ENCODE measurements around the gene ALK.

The ALK gene

GRCh38 chr2:29308366-29308765 is 613.0 kb downstream of the ALK start:
- DNase-seq: no peak

GRCh38 chr2:29307519-29307918 is 613.9 kb downstream of the ALK start:
- DNase-seq: no peak

DNA sequence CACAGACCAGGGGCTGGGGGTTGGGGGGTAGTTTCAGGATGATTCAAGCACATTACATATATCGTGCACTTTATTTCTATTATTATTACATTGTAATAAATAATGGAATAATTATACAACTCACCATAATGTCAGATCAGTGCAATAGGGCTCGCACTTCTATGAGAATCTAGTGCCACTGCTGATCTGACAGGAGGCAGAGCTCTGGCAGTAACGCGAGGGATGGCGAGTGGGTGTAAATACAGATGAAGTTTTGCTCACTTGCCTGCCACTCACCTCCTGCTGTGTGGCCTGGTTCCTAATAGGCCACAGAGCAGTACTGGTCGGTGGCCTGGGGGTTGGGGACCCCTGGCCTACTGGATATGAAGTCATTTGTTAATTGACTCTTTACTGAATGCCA is 615.6 kb downstream of the ALK start:
- no peak for DNase-seq

GRCh38 chr2:29304399-29305060 is 616.9 kb downstream of the ALK start:
- DNase-seq: no peak

DNA sequence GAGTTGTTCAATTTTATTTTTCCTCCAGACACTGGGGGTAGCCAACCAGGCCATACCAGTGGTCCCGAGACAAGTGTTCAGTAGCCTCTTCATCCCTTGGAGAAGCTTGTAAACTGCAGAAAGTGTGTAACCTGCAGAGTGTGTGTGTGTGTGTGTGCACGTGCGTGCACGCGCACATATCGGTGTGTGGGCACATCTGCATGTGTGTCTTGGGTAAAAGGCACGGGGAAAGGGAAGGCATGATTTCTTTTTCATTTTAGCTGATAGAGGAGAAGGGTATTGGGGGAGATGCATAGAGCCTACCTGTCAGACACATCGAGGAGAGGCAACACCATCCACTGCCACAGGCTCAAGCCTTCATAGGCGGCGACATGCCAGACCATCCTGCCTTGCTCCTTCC is 624.8 kb downstream of the ALK start:
- DNase-seq: no peak

DNA sequence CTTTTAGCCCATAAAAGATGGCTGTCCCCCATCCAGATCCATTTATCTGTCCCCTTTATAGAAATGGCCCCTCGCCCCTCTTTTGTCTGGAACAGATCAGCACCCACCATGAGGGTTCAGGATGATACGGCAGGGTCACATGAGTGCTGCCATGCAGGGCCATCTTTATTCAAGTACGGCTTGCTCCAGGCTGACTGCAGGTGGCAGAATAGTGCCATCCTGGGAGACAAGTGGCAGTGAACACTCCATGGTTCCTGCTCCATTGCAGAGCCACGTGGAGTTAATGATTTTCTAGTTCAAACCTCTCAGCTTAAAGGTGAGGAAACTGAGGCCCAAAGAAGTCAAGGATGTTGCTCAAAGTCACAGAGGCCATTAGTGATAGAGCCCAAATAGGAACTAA is 625.5 kb downstream of the ALK start:
- DNase-seq: no peak

DNA sequence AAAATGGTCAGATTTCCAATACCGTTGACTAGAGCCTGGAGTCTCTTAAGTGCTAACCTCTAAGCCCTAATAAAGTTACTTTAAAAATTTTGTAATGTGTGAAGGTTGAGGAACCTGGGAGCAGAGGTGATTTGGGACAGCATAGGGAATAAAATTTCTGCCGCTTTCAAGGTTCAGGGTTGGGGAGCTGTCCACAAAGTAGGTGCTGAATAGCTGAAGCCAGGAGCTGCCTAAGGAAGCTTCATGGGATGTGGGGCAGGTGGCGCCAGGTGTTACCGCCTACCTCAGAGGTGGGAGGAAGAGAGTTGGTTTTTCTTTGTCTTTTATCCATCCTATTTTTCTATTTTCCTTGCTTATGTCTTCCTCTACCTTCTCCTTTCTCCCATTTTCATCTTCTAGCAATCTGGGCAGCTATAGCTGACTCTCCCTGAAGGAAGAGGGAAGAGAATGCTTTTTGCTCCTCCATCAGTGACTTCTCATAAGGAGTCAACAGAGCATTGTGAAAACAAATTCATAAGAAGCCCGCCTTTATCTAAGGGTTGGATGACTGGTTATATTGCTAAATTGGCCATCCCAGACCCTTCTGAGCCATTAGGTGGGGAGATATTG is 627.5 kb downstream of the ALK start:
- DNase-seq: no peak

- no peak for DNase-seq
These were observed 630.9 kb downstream of the ALK start for GRCh38 chr2:29290293-29291047.

GRCh38 chr2:29284671-29285070 is 636.7 kb downstream of the ALK start:
- DNase-seq: no peak

DNA sequence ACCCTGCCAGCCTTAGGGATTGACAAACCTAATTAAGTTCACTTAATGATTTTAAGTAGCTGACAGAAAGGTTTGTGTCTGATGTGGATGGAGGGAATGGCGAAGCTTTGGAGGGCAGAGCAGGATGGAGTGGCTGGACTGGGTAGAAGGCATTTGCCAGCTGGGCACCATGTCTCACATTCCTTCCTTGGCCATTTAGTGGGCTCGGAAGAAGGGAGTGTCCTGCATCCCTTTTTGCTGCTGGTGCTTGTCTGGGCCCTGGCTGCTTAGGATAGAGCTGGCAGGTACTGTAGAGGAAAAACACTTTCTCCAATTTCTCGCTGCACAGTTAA is 639.5 kb downstream of the ALK start:
- DNase-seq: no peak

DNA sequence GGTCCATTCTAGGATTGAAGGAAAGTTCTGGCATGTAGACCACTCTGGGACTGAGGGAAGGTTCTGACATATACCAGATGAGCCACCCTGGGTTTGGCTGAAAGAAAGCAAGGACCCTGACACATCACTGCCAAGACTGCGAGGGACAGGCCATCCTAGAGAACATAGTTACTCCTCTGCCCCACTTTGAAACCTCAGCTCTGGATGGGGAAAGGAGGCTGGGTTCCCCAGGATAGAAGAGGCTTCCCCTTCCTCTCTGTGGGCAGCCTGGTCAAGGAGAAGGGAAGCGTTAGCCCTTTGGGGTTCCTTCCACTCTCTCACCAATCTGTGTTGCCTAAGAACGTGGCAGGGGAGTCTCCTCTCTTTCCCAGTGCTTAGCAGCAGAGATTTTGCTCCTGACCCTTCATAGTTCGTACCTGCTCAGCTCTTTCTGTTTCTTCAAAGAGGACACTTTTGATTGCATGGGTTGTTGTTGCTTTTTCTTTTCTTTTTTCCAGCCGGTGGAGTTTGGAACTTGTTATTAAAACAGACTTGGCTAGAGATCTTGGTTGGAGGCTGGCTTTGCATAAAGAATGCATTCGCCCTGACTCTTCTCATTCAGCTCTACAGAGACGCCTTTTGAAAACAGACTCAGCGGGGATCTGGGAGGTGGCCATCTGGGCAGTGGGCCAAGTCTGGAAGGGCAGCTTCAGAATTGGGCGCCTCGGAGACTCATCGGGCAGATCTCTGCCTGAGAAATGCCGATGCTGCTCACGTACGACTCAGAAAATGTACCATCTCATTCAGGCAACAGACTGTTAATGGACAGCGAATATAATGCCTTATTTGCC is 640.1 kb downstream of the ALK start:
- no peak for DNase-seq

- DNase-seq: no peak
These were observed 642.4 kb downstream of the ALK start for GRCh38 chr2:29278966-29279365.

DNA sequence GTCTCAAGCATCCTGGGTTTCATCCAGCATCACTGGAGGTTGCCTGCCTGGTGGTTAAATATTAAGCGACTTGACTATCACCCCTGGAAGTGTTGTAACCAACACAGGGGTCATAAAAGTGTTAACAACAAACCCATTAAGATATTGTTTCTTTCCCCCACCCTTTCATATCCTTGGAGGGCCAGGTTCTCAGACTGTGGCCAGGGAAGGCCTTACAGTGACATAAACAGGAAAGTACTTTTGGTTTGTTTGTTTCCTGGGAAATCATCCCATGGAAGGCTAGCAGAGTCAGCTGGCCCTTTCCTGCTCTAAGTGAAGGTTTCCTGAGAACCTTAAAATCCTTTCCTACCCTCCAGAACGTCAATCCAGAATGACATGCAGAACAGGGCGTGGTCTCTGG is 645.2 kb downstream of the ALK start:
- DNase-seq: no peak

GRCh38 chr2:29275186-29275585 is 646.2 kb downstream of the ALK start:
- DNase-seq: no peak

GRCh38 chr2:29273685-29274611 is 647.4 kb downstream of the ALK start:
- no peak for DNase-seq

GRCh38 chr2:29273004-29273684 is 648.2 kb downstream of the ALK start:
- DNase-seq: no peak

- DNase-seq: no peak
These were observed 649.1 kb downstream of the ALK start for GRCh38 chr2:29272311-29272710.

GRCh38 chr2:29270701-29271121 is 650.7 kb downstream of the ALK start:
- DNase-seq: no peak

DNA sequence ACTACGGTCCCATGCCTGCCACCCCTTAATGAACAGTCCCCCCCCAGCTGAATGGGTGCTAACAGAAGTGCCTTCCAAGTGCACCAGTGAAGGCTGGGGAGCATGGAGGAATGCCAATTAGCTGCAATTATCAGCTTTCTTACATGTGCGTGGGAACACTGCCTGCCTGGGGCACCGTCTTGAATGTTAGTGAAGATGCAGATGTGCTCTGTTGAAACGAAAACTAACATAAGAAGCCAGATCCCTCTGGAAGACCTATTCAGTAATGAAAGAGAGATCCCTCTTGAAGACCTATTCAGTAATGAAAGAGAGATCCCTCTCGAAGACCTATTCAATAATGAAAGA is 651.6 kb downstream of the ALK start:
- DNase-seq: no peak

DNA sequence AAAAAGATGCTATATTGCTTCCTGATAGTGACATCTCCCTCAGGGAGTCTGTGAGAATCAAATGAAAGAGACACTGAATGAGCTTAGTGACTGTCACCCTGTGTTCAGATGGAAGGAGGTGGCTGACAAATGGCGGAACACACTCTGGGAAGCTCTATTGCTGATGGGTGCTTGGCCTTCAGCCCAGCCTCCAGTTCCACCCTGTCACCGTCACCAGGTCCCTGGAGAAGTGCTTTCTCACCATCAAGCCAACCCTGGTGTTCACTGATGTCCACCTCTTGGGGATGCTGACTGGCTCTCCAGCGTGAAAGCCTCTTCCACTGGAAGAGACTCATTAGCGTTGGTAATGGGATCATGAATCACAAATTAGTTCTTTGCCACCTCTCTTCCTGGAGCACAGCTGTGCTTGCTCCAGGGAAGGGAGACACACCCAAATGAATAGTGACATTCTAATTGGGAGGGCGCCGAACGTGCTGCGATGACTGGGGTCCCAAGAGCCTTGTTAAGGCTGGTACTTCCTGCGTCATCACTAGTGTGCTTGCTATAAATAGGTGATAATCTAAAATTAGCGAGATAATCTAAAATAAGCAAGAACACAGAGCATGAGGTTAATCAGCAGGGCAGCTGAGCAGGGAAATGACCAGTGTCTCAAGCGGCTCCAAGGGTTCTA is 652.2 kb downstream of the ALK start:
- DNase-seq: no peak

DNA sequence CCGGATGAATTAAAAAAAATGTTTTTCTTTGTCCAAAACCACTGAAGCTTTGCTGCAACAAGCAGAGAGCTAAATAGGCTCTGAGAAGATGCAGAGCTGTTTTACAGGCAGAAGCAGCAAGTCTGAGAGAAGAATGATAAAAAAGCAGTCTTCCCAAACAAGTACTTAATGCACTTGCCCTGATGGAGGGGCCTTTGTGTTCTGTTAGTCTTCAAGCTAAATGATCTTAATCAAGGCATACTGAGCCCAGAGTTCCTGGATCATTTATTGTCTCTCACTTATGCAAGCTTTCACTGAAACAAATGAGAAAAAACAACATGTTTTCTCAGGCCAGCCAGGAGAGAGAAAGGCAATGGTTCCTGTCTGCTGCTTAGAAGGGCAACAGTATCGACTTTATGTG is 653.7 kb downstream of the ALK start:
- DNase-seq: no peak
